Ishikawa (cell line): ENCODE data around the gene ALKBH7.

Source experiments
- CEBPB ChIP-seq: IDR thresholded peaks from 2 replicates; pipeline ENCODE4 v1.6.1; 2012
- CREB1 ChIP-seq: IDR thresholded peaks from 2 replicates; pipeline ENCODE4 v1.6.1; 2012; ENCODE audit warnings: low read depth
- EGR1 ChIP-seq: IDR thresholded peaks from 2 replicates; pipeline ENCODE4 v1.6.1; 2012
- EP300 ChIP-seq: IDR thresholded peaks from 2 replicates; pipeline ENCODE4 v1.6.1; 2012; ENCODE audit warnings: borderline replicate concordance
- FOXM1 ChIP-seq: IDR thresholded peaks from 2 replicates; pipeline ENCODE4 v1.6.1; 2012; ENCODE audit warnings: low read depth, borderline replicate concordance
- NFIC ChIP-seq: IDR thresholded peaks from 2 replicates; pipeline ENCODE4 v1.6.1; 2012
- RAD21 ChIP-seq: IDR thresholded peaks from 2 replicates; pipeline ENCODE4 v1.6.1; 2012; ENCODE audit warnings: low read depth
- TAF1 ChIP-seq: IDR thresholded peaks from 2 replicates; pipeline ENCODE4 v1.6.1; 2012; ENCODE audit warnings: low read depth, mild to moderate bottlenecking
- TCF12 ChIP-seq: IDR thresholded peaks from 2 replicates; pipeline ENCODE4 v1.6.1; 2012; ENCODE audit warnings: low read depth
- TEAD4 ChIP-seq: IDR thresholded peaks from 2 replicates; pipeline ENCODE4 v1.6.1; 2012
- USF1 ChIP-seq: IDR thresholded peaks from 2 replicates; pipeline ENCODE4 v1.6.1; 2012
- YY1 ChIP-seq: IDR thresholded peaks from 2 replicates; pipeline ENCODE4 v1.6.1; 2012; ENCODE audit warnings: low read depth
- ZBTB7A ChIP-seq: IDR thresholded peaks from 2 replicates; pipeline ENCODE4 v1.6.1; 2012; ENCODE audit warnings: low read depth
- TF ChIP-seq, protein P1 (sequence below): IDR thresholded peaks from 2 replicates; pipeline ENCODE4 v1.6.1; 2012
- TF ChIP-seq, protein P2 (sequence below): IDR thresholded peaks from 2 replicates; pipeline ENCODE4 v1.6.1; 2012; ENCODE audit warnings: low read depth, mild to moderate bottlenecking

ALKBH7 gene

GRCh38 chr19:6372594-6373095 is at the start of gene ALKBH7:
ALKBH7 (plus strand) TSS chr19:6372794; CDS start chr19:6372821, 27 bp downstream.
- TF ChIP-seq ZBTB7A (no peak; the same call in 1 of the 2 replicates), RAD21 (no peak), NFIC (0 out of 2 replicates have a peak, but pooled peaks have one; percentile 16), CEBPB (no peak), FOXM1 (no peak), USF1 (no peak), TEAD4 (no peak), TAF1 (peak; percentile 78), YY1 (peak; percentile 73), EGR1 (peak; percentile 34; the same call in 1 of the 2 replicates), CREB1 (no peak), EP300 (no peak; the same call in 1 of the 2 replicates), TCF12 (no peak)
- TF ChIP-seq, protein P1, sequence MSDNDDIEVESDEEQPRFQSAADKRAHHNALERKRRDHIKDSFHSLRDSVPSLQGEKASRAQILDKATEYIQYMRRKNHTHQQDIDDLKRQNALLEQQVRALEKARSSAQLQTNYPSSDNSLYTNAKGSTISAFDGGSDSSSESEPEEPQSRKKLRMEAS = peak; percentile 64
- TF ChIP-seq, protein P2, sequence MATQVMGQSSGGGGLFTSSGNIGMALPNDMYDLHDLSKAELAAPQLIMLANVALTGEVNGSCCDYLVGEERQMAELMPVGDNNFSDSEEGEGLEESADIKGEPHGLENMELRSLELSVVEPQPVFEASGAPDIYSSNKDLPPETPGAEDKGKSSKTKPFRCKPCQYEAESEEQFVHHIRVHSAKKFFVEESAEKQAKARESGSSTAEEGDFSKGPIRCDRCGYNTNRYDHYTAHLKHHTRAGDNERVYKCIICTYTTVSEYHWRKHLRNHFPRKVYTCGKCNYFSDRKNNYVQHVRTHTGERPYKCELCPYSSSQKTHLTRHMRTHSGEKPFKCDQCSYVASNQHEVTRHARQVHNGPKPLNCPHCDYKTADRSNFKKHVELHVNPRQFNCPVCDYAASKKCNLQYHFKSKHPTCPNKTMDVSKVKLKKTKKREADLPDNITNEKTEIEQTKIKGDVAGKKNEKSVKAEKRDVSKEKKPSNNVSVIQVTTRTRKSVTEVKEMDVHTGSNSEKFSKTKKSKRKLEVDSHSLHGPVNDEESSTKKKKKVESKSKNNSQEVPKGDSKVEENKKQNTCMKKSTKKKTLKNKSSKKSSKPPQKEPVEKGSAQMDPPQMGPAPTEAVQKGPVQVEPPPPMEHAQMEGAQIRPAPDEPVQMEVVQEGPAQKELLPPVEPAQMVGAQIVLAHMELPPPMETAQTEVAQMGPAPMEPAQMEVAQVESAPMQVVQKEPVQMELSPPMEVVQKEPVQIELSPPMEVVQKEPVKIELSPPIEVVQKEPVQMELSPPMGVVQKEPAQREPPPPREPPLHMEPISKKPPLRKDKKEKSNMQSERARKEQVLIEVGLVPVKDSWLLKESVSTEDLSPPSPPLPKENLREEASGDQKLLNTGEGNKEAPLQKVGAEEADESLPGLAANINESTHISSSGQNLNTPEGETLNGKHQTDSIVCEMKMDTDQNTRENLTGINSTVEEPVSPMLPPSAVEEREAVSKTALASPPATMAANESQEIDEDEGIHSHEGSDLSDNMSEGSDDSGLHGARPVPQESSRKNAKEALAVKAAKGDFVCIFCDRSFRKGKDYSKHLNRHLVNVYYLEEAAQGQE = no peak

DNA sequence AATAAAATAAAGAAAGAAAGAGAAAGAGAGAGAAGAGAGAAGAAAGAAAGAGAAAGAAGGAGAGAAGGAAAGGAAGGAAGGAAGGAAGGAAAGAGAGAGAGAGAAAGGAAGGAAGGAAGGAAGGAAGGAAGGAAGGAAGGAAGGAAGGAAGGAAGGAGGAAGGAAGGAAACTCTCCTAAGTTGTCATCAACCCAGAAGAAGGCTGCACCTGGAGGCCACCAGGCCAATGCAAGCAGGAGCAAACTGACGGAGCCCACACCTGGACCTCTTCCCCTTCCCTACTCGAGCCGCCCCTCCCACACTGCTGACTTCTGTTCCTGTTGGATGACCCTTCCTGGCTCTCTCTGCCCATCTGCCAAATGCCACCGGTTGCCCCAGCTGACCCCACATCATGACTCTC is 47.8 kb upstream of the ALKBH7 start:
- TF ChIP-seq TCF12 (no peak), TEAD4 (no peak), RAD21 (no peak), ZBTB7A (no peak)

DNA sequence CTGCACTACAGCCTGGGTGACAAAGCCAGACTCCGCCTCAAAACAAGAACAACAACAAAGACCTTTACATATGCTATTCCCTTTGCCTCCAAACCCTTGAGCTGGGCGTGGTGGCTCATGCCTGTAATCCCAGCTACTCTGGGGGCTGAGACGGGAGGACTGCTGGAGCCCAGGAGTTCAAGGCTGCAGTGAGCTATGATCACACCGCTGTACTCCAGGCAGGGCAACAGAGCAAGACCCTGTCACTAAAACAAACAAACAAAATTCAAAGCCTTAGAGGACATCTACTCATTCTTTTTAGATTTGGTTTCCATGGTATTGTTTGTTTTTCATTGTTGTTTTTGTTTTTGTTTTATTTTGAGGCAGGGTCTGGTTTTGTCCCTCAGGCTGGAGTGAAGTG is 47.0 kb upstream of the ALKBH7 start:
- TF ChIP-seq, protein P1 = no peak
- no peak for TF ChIP-seq RAD21

GRCh38 chr19:6326815-6327214 is 45.8 kb upstream of the ALKBH7 start:
- TF ChIP-seq TCF12 (no peak), EP300 (no peak), TAF1 (no peak), RAD21 (no peak), NFIC (no peak), USF1 (no peak), CREB1 (no peak), EGR1 (no peak), FOXM1 (no peak), TEAD4 (no peak), YY1 (no peak), CEBPB (no peak), ZBTB7A (no peak)
- TF ChIP-seq, protein P2 = no peak
- TF ChIP-seq, protein P1 = no peak

GRCh38 chr19:6333439-6333838 is 39.2 kb upstream of the ALKBH7 start, which contains the start of gene ACER1:
ACER1 (minus strand) TSS chr19:6333612; CDS start chr19:6333551, 61 bp downstream.
- TF ChIP-seq ZBTB7A (no peak), YY1 (no peak), TEAD4 (no peak), EP300 (no peak), TAF1 (no peak), USF1 (no peak), RAD21 (no peak), CEBPB (no peak), NFIC (no peak), CREB1 (no peak), FOXM1 (no peak), EGR1 (no peak), TCF12 (no peak)
- TF ChIP-seq, protein P1 = no peak
- TF ChIP-seq, protein P2 = no peak
